ENCODE measurements around the gene USP36.
A peak's percentile ranks its signal among the peaks of the same experiment; 100 is the strongest.
"Not testable (repeated sequence)": the region's sequence is repeated elsewhere in the genome, so short reads cannot be mapped to it uniquely, and the experiment has no call there.

USP36 gene

GRCh38 chr17:78840780-78841611, at the start of gene USP36:
Gene USP36 (minus strand): TSS chr17:78840814. CDS start chr17:78836363, 4,451 bp downstream.
- peak; percentile 99 for DNase-seq (ENCODE audit: low spot score)

GRCh38 chr17:78890096-78890495, 49.5 kb upstream of the USP36 start:
- not testable (repeated sequence) for DNase-seq (ENCODE audit: low spot score)

- peak; percentile 72 for DNase-seq (ENCODE audit: low spot score)
Observed at GRCh38 chr17:78889531-78889930, 48.9 kb upstream of the USP36 start.

GRCh38 chr17:78888941-78889518, 48.4 kb upstream of the USP36 start:
- peak; percentile 78 for DNase-seq (ENCODE audit: low spot score)

- no peak for DNase-seq (ENCODE audit: low spot score)
Observed at GRCh38 chr17:78886954-78887353, 46.3 kb upstream of the USP36 start.

GRCh38 chr17:78885956-78886355, 45.3 kb upstream of the USP36 start:
- DNase-seq (ENCODE audit: low spot score), result no peak

GRCh38 chr17:78884876-78885667, 44.5 kb upstream of the USP36 start:
- no peak for DNase-seq (ENCODE audit: low spot score)

GRCh38 chr17:78884148-78884825, 43.7 kb upstream of the USP36 start:
- no peak for DNase-seq (ENCODE audit: low spot score)

- DNase-seq (ENCODE audit: low spot score), result no peak
Observed at GRCh38 chr17:78883533-78884131, 43.0 kb upstream of the USP36 start.

- DNase-seq (ENCODE audit: low spot score), result no peak
Observed at GRCh38 chr17:78883089-78883532, 42.5 kb upstream of the USP36 start.

GRCh38 chr17:78882540-78883088, 42.0 kb upstream of the USP36 start:
- DNase-seq (ENCODE audit: low spot score), result no peak

GRCh38 chr17:78879635-78880186, 39.1 kb upstream of the USP36 start:
- DNase-seq (ENCODE audit: low spot score), result no peak

- no peak for DNase-seq (ENCODE audit: low spot score)
Observed at GRCh38 chr17:78878871-78879527, 38.4 kb upstream of the USP36 start.

- no peak for DNase-seq (ENCODE audit: low spot score)
Observed at GRCh38 chr17:78878261-78878660, 37.6 kb upstream of the USP36 start.

GRCh38 chr17:78876954-78877517, 36.4 kb upstream of the USP36 start:
- DNase-seq (ENCODE audit: low spot score), result not testable (repeated sequence)

GRCh38 chr17:78876094-78876597, 35.5 kb upstream of the USP36 start:
- no peak for DNase-seq (ENCODE audit: low spot score)

GRCh38 chr17:78875363-78876093, 34.9 kb upstream of the USP36 start:
- DNase-seq (ENCODE audit: low spot score), result no peak

GRCh38 chr17:78873519-78874340, 33.1 kb upstream of the USP36 start:
- no peak for DNase-seq (ENCODE audit: low spot score)
